Ovary (tissue), 3 donors: ENCODE measurements around the gene AURKA.

ENCODE experiments used
- CTCF ChIP-seq, 3 donors: fragments of 450-650 bp in 2 of 3; fragments of 200-600 bp in 1 of 3; IDR thresholded peaks; one replicate each; pipeline versions ENCODE4 v1.5.1 to v1.8.0; 2016 to 2022; ENCODE audit warnings: antibody characterized with exemption in 3 of 3, mild to moderate bottlenecking in 1 of 3
- EP300 ChIP-seq: sonication (generic); formaldehyde crosslinking; IDR thresholded peaks from one replicate; pipeline ENCODE4 v1.6.1; 2017; ENCODE audit warnings: antibody characterized with exemption
- POLR2A ChIP-seq: fragments of 450-650 bp; IDR thresholded peaks from one replicate; pipeline ENCODE4 v1.6.1; 2017; ENCODE audit warnings: antibody characterized with exemption, mild to moderate bottlenecking, moderate library complexity
- donor health status: DM: no; HTN: no; CAD: no.

- TF ChIP-seq CTCF (IDR thresholded peaks at IDR 0.05) (no peak), POLR2A (no peak), EP300 (no peak)
Measured at GRCh38 chr20:56342783-56343182, 49.2 kb downstream of the AURKA start.
